ENCODE results near the gene COL26A1. TPM values are rescaled to one million over a fixed set of nuclear protein-coding genes. Genes with fewer than 3 reads are reported as not detected.
"Not testable (repeated sequence)": the region's sequence is repeated elsewhere in the genome, so short reads cannot be mapped to it uniquely, and the experiment has no call there.

The COL26A1 gene
- total RNA-seq, 2 experiments from 2014 or later, result not detected

DNA sequence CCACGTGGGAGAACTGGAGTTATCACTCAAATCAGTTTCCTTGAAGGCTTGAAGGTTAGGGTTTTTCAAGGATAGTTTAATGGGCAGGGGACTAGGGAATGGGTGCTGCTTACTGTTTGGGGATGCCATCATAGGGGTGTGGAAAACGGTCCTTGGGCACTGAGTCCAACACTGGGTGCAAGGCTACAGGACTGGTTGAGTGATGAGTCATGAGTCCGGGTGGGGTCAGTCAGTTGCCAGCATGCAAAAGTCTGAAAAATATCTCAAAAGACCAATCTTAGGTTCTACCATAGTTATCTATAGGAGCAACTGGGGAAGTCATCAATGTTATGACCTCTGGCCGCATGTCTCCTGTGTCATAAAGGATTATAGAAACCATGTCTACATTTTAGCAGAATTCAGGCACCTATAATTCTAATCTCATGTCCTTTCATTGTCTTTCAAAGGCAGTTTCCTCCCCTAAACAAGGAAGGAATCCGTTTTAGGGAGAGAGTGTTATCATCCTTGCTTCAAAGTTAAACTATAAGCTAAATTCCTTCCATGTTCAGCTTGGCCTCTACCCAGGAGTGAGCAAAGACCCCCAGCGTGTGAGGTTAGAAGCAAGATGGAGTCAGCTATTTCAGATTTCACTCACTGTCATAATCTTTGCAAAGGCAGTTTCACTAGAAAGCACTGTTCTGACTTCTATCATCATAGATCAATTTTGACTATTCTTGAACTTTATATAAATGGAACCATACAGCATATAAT, 94.5 kb downstream of the COL26A1 start:
- H3K27ac Mint-ChIP-seq, result no peak overlapping the region

DNA sequence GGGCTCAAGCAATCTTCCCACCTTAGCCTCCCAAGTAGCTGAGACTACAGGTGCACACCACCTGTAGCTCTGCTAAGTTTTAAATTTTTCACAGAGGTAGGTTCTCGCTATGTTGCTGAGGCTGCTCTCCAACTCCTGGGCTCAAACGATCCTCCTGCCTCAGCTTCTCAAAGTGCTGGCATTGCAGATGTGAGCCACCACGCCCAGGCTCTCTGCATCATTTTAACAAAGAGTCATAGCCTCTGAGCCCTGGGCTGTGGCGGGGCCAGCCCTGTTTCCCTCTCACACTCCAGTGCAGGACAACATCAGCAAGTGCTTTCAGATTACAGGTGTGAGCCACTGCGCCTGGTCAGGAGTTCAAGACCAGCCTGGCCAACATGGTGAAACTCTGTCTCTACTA, 102.5 kb downstream of the COL26A1 start:
- Mint-ChIP-seq H3K4me1 (peaks cover 10% of the 10 kb centered on the region), H3K36me3 (peaks cover 2% of the 10 kb centered on the region), H3K27ac (peak overlapping the region; percentile 84), H3K4me3 (peak overlapping the region; percentile 67), H3K27me3 (no peaks in the 10 kb centered on the region), H3K9me3 (no peaks in the 10 kb centered on the region)
- DNase-seq, result no peak
- peak; percentile 31 for ATAC-seq (ENCODE audit: low read depth)
- POLR2A ChIA-PET, result interaction anchor here (0.6 to 1.0 kb wide), 2 partner anchors 11 to 39 kb away, joined by 3 to 4 read pairs; no protein-coding TSS in a partner anchor

More for the DNA sequence above, 94.5 kb downstream of the COL26A1 start:
- ATAC-seq (ENCODE audit: low read depth) (no peak), DNase-seq (no peak)
- no peaks in the 10 kb centered on the region for H3K36me3 Mint-ChIP-seq
- no peak overlapping the region for H3K4me3 Mint-ChIP-seq
- POLR2A ChIA-PET, result no interaction called here
- H3K4me1 Mint-ChIP-seq, result no peaks in the 10 kb centered on the region
- no peaks in the 10 kb centered on the region for H3K9me3 Mint-ChIP-seq
- peaks cover 6% of the 10 kb centered on the region for H3K27me3 Mint-ChIP-seq

DNA sequence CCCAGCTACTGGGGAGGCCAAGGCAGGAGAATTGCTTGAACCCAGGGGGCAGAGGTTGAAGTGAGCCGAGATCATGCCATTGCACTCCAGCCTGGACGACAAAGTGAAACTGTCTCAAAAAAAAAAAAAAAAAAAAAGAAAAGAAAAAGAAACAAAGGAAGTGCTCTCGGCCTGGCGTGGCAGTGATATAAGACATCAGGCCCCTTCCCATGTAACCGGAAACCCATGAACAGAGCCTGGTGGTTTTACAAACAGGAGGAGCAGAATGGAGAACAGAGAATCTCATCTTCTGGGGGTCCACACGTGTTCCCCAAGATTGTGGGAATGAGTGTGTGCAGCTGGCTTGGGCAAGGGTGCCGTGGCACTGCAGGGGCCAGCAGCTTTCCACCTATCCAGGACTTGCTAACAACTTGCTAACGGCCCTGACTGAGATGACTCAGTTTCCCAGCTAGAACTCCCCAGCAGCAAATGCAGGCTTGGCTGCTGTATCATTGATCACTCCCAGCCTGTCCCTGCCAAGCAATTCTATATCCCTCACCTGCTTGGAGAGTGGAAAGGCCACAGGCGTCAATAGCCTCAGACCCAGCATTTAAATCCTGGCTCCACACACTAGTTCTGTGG, 103.0 kb downstream of the COL26A1 start:
- no peak for DNase-seq
- Mint-ChIP-seq H3K27ac (peak overlapping the region; percentile 84), H3K9me3 (no peaks in the 10 kb centered on the region), H3K4me3 (peak overlapping the region; percentile 67), H3K36me3 (peaks cover 2% of the 10 kb centered on the region), H3K4me1 (peaks cover 10% of the 10 kb centered on the region), H3K27me3 (no peaks in the 10 kb centered on the region)
- POLR2A ChIA-PET, result interaction anchor here (0.6 to 1.0 kb wide), 2 partner anchors 10 to 39 kb away, joined by 3 to 4 read pairs; no protein-coding TSS in a partner anchor
- ATAC-seq (ENCODE audit: low read depth), result peak; percentile 73

DNA sequence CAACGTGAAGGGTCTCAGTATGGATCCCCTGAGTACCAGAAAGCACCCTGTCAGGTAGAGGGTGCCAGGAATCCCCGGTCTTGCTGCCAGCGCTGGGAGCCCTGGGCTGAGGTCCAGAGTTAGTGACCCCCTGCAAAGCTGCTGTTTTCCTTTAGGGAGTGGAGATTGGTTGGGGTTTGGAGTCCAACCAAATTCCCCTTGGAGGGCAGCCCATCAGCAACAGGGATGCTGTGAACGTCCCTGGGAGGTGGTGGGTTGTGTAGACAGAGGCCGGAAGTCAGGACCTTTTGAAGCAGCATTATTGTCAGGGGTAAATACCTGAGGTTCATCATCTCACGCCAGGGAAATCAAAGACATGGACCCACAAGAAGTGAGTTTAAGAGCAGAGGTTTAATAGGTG, 104.2 kb downstream of the COL26A1 start:
- peaks cover 10% of the 10 kb centered on the region for H3K4me1 Mint-ChIP-seq
- H3K4me3 Mint-ChIP-seq, result no peak overlapping the region
- no peaks in the 10 kb centered on the region for H3K27me3 Mint-ChIP-seq
- POLR2A ChIA-PET, result no interaction called here
- no peak for ATAC-seq (ENCODE audit: low read depth)
- no peak overlapping the region for H3K27ac Mint-ChIP-seq
- no peak for DNase-seq
- no peaks in the 10 kb centered on the region for H3K9me3 Mint-ChIP-seq
- H3K36me3 Mint-ChIP-seq, result peaks cover 2% of the 10 kb centered on the region

DNA sequence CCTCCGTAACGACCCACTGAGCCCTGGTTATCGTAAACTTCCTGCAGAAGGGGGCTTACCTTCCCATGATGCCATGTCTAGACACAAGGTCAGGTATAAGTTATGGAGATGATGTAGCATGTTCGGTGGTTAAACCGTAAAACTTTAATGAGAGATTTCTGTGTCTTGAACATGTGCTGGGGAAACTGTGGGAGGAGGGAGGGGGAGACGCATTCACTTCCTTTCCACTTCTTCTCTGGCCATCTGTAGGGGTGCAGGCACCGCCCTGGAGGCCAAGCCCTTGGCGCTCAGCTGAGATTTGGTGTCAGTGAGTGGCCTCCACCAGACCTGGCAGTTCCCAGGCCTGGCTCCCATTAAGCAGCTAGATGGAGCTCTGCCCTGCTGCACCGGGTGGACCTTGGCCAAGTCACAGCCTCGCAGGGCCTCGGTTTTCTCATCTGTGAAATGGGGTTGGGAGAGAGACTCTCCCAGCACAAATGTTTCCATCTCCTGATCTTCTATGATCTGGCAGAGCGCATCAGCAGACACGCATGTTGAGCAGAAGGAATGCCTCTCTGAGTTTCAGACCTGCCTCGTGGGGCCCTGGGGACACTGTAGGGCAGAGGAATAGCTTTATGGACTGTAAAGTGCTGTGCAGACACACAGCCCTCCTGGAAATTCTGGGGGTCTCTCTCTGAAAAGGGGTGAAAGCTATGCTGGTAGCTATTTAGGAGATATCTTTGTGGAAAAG, 106.0 kb downstream of the COL26A1 start:
- ATAC-seq (ENCODE audit: low read depth), result no peak
- POLR2A ChIA-PET, result no interaction called here
- Mint-ChIP-seq H3K9me3 (no peaks in the 10 kb centered on the region), H3K27ac (no peak overlapping the region), H3K36me3 (peaks cover 2% of the 10 kb centered on the region), H3K27me3 (no peaks in the 10 kb centered on the region), H3K4me1 (peaks cover 10% of the 10 kb centered on the region), H3K4me3 (no peak overlapping the region)
- no peak for DNase-seq

DNA sequence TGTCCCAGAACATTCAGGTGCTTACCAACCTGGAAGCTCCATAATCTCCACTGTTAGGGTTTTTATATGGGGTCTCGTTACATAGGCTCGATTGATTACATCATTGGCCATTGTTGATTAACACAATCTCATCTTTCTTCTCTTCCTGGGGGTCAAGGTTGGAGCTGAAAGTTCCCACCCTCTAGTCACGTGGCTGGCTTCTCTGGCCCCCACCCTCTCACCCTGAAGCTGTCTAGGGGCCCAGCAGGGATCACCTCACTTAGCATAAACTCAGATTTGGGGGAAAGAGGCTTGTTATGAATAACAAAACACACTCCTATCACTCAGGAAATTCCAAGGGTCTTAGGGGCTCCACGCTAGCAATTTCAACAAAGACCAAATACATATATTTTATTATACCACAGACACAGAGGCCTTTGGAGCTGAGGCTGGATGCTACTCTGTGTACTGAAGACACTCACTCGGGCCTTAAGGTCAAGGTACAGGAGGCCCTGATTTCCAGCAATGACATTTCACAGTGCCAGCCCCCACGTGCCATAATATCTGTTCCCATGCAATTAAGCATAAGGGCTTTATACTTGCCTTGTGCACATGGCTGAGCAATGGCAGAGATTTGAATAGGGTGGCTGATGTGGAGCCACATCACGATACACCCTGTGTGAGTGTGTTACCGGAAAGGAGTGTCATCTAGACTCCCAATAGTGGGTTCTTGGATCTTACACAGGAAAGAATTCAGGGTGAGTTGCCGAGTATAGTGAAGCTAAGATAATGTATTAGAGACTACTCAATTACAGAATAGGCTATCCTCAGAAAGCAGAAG, 108.2 kb downstream of the COL26A1 start:
- H3K4me1 Mint-ChIP-seq, result peaks cover 3% of the 10 kb centered on the region
- no peak overlapping the region for H3K4me3 Mint-ChIP-seq
- POLR2A ChIA-PET, result no interaction called here
- no peaks in the 10 kb centered on the region for H3K36me3 Mint-ChIP-seq
- H3K9me3 Mint-ChIP-seq, result no peaks in the 10 kb centered on the region
- H3K27me3 Mint-ChIP-seq, result peaks cover under 1% of the 10 kb centered on the region
- ATAC-seq (ENCODE audit: low read depth) (no peak), DNase-seq (no peak)
- no peak overlapping the region for H3K27ac Mint-ChIP-seq

DNA sequence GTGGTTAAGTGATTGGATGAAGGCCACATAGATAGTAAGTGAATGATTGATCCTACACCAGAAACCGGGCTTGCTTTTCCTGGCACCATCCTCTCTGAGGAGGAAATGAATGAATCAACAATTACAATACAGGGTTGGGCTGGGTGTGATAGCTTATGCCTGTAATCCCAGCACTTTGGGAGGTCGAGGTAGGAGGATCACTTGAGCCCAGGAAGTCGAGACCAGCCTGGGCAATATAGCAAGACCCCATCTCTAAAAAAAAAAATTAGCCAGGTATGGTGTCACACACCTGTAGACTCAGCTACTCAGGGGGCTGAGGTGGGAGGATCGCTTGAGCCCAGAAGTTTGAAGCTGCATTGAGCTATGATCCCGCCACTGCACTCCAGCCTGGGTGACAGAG, 111.5 kb downstream of the COL26A1 start:
- H3K27ac Mint-ChIP-seq, result no peak overlapping the region
- POLR2A ChIA-PET, result no interaction called here

DNA sequence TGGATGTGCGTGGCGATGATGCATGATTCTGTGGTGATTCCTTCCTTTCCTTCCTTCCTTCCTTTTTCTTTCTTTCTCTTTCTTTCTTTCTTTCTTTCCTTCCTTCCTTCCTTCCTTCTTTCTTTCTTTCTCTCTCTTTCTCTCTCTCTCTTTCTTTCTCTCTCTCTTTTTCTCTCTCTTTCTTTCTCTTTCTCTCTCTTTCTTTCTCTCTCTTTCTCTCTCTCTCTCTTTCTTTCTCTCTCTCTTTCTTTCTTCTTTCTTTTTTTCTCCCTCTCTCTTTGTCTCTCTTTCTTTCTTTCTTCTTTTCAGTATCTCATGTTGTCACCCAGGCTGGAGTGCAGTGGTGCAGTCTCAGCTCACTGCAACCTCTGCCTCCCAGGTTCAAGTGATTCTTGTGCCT, 113.0 kb downstream of the COL26A1 start:
- H3K4me3 Mint-ChIP-seq; H3K9me3 Mint-ChIP-seq; DNase-seq; H3K27me3 Mint-ChIP-seq; H3K36me3 Mint-ChIP-seq; H3K4me1 Mint-ChIP-seq; H3K27ac Mint-ChIP-seq; ATAC-seq (ENCODE audit: low read depth): not testable (repeated sequence)
- POLR2A ChIA-PET, result interaction anchor here (0.6 kb wide), 2 partner anchors 11 to 12 kb away, joined by 3 read pairs; no protein-coding TSS in a partner anchor

More for the DNA sequence above, 111.5 kb downstream of the COL26A1 start:
- Mint-ChIP-seq H3K4me3 (no peak overlapping the region), H3K9me3 (peaks cover 5% of the 10 kb centered on the region), H3K36me3 (no peaks in the 10 kb centered on the region), H3K4me1 (no peaks in the 10 kb centered on the region), H3K27me3 (peaks cover 2% of the 10 kb centered on the region)
- ATAC-seq (ENCODE audit: low read depth) (no peak), DNase-seq (no peak)

DNA sequence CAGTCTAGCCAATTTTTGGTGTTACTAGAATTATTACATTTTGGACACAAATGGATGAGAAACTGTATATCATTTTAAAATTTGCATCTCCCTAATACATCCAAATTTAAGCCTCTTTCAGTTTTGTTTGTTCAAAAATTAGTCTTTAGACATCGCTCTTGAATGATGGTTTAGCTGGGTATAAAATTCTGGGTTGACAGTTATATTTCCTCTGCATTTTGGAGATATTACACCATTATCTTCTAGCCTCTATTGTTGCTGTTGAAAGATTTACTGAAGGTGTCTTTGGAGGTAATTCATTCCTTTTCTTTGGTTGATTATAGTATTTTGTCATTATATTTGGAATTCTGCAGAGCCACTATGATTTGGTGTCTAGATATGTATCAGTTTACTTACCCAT, 116.5 kb downstream of the COL26A1 start:
- H3K27me3 Mint-ChIP-seq, result peaks cover 3% of the 10 kb centered on the region
- no peak for DNase-seq
- no peak for ATAC-seq (ENCODE audit: low read depth)
- no peak overlapping the region for H3K27ac Mint-ChIP-seq
- H3K36me3 Mint-ChIP-seq, result no peaks in the 10 kb centered on the region
- no peaks in the 10 kb centered on the region for H3K4me1 Mint-ChIP-seq
- H3K9me3 Mint-ChIP-seq, result peaks cover 7% of the 10 kb centered on the region
- H3K4me3 Mint-ChIP-seq, result no peak overlapping the region
- POLR2A ChIA-PET, result no interaction called here

DNA sequence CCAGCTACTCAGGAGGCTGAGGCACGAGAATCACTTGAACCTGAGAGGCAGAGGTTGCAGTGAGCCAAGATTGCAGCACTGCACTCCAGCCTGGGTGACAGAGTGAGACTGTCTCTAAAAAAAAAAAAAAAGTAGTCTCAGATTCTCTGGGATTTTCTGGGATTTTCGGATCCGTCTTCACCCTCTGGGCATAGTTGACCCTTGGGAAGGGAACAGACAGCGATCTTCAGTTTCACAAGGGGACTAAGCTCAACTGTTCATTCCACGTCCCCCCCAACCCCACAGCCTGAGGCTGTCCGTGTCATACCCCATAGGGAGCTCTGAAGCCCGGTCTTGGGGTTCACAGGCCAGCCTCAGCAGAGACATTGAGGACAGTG, 123.4 kb downstream of the COL26A1 start:
- H3K27ac Mint-ChIP-seq; H3K27me3 Mint-ChIP-seq; H3K4me1 Mint-ChIP-seq; H3K36me3 Mint-ChIP-seq; POLR2A ChIA-PET; H3K4me3 Mint-ChIP-seq; H3K9me3 Mint-ChIP-seq; ATAC-seq (ENCODE audit: low read depth); DNase-seq: not testable (repeated sequence)

DNA sequence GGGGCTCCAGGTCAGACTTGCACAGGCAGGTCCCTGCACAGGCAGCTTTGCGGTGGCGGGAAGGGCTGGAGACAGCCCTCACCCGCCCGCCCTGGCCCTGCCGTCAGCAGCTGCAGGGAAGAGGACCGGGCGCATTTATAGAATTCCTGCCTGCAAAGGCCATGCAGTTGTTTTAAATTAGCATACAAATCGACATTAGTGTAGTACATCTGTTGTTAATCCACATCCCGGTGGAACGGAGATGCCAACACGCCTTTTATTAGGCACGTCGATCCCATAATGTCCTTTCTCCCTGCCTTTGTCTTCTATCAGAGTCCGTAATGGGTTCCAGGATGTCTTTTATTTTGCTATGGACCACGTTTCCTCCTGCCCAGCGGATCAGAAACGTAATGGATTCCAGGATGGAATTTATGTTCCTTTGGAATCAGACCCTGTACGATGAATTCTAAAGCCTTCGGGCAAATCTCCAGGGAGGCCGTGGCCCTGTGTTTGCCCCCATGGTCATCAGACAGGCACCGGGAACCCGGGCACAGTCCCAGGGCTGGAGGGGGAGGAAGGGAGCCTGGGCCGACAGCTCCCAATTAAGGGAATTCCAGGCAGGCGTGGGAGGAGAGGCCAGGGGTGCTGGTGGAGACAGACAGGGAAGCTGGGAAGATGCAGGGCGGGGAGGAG, 123.9 kb downstream of the COL26A1 start:
- DNase-seq (no peak), ATAC-seq (ENCODE audit: low read depth) (no peak)
- Mint-ChIP-seq H3K9me3 (no peaks in the 10 kb centered on the region), H3K27ac (no peak overlapping the region), H3K36me3 (no peaks in the 10 kb centered on the region), H3K4me3 (no peak overlapping the region), H3K4me1 (no peaks in the 10 kb centered on the region), H3K27me3 (peaks cover 3% of the 10 kb centered on the region)
- POLR2A ChIA-PET, result no interaction called here

DNA sequence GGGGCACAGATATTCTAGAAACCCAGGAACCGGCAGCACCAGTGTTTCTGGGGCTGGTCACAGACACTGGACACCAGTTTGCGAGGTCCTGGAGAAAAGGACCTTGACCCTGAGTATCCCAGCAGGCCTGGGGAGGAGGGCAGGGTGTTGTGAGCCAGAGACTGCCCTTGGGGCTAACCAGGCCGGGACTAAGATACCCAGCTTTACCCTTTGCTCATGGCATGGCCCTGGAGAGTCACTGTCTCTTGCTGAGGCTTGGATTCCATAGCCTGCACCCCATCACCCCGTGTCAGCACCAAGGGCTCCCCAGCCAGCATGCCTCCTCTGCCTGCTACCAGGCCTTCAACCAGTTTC, 124.4 kb downstream of the COL26A1 start:
- ATAC-seq (ENCODE audit: low read depth), result no peak
- no peaks in the 10 kb centered on the region for H3K36me3 Mint-ChIP-seq

DNA sequence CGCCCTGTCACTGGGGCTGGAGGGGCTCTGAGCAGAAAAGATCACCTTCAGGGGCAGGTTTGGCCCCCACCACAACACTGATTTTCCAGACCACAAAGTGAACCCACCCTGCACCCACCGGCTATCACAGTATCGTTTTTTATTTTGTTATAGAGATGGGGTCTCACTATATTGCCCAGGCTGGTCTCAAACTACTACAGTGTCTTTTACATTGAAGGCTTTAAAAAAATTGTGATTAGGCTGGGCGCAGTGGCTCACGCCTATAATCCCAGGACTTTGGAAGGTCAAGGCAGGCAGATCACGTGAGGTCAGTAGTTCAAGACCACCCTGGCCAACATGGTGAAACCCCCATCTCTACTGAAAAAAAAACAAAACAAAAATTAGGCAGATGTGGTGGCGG, 125.1 kb downstream of the COL26A1 start:
- H3K27ac Mint-ChIP-seq, result no peak overlapping the region
- no peaks in the 10 kb centered on the region for H3K36me3 Mint-ChIP-seq
- DNase-seq (no peak), ATAC-seq (ENCODE audit: low read depth) (no peak)
- H3K4me1 Mint-ChIP-seq, result no peaks in the 10 kb centered on the region
- H3K9me3 Mint-ChIP-seq, result no peaks in the 10 kb centered on the region
- H3K4me3 Mint-ChIP-seq, result no peak overlapping the region
- POLR2A ChIA-PET, result no interaction called here
- peaks cover 2% of the 10 kb centered on the region for H3K27me3 Mint-ChIP-seq

More for the DNA sequence above, 124.4 kb downstream of the COL26A1 start:
- Mint-ChIP-seq H3K4me3 (no peak overlapping the region), H3K27ac (no peak overlapping the region), H3K9me3 (no peaks in the 10 kb centered on the region), H3K27me3 (peaks cover 2% of the 10 kb centered on the region), H3K4me1 (no peaks in the 10 kb centered on the region)
- no peak for DNase-seq
- POLR2A ChIA-PET, result no interaction called here

Measured in activated naive CD8-positive, alpha-beta T cell treated with anti-CD3 and anti-CD28 coated beads, Interleukin-2, amount 10 ng/mL, durations not matched to agents 7 days and 5 days (primary cell).